GM18519 (cell line): ENCODE results near the gene MAD2L1BP.

Experiments used
- ATAC-seq: cut with Tn5 transposase; IDR thresholded peaks from one replicate; pipeline ENCODE4 v1.9.1; 2021; ENCODE audit warnings: mild to moderate bottlenecking, moderate library complexity; ENCODE audit not compliant: unreplicated experiment, low FRiP score

Gene MAD2L1BP

DNA sequence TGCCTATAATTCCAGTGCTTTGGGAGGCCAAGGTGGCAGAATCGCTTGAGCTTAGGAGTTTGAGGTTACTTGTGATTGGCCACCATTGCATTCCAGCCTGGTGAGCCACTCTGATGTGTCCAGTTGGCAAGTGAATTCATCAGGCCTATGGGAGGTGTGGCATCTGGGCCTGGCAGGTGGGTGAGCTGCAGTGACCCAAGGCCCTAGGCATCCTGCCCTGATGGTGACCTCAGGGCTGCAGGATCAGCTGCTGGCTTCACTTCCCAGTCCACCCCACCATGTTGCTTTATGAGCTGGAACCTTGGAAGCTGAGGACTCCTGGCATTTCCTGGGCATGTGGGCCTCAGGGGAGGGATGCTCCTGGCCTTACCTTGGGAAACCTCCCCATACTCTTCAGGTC, 29.7 kb downstream of the MAD2L1BP start:
- no peak for ATAC-seq

DNA sequence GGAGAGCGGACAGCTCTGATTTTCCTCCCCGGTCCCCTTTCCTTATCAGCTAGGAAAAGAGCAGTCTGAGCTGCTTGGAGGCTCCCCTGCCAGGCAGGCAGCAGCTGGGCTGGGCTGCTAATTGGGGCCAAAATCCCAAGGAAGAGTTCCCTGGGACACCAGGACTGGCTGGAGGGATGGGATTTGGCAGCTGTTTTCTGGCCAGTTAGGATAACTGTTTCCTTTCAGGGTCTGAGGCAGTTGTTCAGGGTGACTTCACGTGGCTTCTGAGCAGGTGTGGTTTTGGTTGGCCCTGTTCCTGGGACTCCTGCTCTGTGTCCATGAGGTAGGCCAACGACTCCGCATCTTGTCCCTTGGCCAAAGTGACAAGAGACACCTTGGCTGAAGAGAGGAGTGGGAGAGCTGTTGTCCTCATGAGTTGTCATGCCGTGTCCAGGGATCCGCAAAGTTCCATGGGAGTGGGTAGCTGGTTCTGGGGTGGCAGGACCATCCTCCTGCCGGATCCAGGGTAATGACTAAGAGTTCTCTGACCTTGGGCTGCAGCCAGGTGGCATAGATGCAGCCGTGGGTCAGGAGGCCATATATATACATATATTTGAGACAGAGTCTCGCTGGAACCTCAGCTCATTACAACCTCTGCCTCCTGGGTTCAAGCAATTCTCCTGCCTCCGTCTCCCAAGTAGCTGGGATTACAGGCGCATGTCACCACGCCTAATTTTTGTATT, 30.7 kb downstream of the MAD2L1BP start:
- ATAC-seq, result no peak

DNA sequence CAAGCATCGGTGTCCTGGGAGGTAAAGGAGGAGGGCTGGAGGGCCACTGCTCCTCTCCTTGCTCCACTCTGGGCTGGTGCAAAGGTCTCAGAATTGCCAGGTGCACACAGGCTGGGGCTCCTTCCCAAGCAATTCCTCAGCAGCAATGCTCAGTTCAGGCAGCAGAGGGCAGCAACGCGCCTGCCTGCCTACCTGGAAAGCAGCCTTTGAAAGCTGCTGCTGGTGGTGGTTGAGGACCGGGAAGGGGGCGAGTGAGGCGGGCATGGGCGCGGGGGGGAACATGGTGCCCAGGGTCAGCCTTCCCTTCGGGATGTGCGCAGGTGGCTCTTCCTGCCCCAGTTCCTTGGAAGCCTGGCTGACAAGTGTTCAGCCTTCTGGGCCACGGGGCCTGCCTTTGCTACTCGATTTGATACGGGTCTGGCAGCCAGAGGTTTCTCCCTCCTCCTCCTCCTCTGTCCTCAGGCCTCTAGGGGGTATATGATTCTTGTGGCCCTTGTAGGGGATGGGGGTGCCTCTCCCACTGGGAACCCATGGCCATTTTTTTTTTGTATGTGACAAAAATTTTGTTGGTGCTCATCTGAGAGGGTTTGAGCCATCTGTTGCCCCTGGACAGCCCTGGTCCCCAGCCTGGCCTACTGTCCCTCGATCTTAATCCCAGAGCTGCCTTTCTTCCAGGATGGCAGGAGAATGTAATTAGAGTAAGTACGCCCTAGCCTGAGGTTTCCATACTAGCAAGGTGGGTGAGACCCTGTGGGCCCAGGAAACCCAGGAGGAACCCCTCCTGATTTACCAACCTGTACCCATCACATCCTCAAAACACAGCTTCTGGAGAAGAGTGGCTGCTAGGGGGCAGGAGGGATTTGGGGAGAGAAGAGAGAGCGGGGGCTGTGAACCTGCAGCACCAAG, 31.9 kb downstream of the MAD2L1BP start:
- ATAC-seq, result no peak

DNA sequence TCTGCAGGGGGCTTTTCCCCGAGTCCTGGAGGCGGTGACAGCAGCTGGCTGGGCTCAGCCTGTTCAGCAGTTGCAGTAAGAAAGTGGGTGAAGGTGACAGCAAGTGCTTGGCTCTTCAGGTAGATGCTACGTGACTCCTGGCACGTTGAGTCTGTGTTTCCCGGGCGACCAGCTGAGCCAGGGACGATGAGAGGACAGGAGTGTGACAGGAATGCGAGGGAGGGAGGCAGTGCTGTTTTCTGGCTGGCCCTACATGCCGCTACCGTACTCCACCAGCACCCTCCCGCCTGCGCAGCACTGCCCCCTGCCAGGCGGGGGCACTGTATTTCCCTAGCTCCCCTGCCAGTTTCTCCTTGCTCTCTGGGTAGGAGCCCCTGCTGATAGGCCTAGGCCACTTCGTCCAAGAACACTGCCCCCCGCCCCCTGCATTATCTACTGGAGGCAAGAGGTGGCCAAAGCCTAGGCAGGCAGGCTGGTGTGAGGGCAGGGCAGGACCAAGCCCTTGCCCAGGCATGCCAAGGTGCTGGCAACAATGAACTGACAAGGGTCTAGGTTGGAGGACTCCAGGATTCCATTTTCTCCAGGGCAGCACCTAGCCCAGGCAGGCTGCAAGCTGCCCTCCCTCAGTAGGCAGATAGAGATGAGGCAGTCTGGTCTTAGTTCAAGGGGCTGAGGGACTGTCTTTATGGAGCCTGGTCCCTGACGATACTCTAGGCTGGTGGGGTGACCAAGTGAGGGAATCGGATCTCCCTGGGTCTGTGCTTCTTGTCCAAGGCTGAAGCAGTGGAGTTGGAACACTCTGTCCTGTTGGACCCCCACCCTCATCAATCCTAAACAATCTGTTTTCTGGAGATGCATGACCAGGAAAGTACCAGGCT, 32.8 kb downstream of the MAD2L1BP start:
- ATAC-seq, result no peak

DNA sequence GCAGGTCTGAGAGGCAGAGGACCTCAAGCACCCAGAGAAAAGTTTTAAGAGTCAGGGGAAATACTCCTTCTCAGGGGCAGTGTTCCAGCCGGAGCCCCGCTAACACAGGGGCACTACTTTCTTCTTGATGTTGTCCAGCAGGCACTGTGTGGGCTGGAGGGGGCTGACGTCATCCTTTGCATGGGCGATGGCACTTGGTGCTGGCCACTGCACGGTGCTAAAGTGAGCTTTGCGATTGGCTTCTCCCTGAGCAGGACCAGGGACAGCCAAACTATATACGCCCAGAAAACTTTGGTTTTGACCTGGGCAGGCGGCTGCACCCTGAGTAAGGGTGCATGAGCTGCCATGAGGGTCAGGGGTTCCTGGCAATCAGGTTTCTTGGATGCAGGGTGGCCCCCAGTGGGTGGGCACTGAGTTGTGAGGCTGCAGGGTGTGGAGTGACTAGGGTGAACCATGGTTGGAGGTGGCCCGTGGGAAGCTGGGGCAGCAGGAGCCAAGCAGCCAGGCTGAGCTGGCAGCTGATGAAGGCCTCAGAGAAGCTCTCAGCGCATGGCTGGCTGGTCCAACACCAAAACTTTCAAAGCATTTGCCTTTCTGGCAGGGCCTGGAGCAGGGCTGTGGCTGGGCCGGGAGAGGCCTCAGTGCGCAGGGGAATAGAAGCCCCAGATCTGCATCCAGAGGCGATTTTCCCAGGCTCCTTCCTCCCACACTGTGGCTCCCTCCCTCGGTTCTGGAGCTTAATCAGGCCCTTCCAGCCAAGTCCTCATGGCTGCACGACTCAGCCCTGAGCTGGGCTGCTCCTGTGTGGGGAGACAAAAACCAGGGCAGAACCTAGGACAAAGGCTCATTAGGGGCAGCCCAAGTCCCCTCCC, 33.6 kb downstream of the MAD2L1BP start:
- no peak for ATAC-seq

DNA sequence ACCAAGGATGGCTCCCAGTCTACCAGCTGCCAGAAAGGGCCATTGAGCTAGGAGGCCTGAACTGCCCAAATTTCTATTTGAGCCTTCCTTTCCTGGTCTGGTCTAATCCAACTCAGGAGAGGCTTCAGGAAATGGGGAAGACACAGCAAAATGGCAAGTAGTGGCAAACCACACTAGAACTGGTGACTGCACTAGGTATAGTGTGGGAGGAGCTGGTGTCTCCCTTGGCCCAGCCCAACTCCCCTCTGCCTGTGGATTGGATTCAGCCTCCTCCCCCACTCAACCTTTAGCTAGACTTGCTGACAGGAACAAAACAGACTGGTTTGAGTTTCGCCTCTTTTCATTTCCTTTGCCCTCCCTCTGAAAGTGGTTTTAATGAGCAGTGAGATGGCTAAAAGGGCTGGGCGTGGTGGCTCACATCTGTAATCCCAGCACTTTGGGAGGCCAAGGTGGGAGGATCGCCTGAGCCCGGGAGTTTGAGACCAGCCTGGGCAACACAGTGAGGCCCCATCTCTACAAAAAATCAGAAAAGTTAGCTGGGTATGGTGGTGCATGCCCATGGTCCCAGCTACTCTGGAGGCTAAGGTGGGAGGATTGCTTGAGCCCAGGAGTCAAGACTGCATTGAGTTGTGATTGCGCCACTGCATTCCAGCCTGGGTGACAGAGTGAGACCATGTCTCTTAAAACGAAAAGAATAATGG, 34.4 kb downstream of the MAD2L1BP start:
- ATAC-seq, result no peak

DNA sequence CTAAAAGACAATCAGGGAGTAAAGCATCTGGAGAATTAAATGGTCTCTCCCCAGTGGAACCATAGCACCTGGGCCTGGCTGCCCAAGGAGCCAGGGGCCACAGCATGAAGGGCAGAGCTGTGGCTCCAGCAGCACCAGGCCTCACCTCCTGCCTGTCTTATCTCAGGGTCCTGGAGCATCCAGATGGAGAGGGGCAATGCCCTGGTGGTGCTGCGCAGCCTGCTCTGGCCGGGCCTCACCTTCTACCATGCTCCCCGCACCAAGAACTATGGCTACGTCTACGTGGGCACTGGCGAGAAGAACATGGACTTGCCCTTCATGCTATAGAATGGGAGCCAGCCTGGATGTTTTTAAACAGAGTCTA, 35.0 kb downstream of the MAD2L1BP start:
- ATAC-seq, result no peak

DNA sequence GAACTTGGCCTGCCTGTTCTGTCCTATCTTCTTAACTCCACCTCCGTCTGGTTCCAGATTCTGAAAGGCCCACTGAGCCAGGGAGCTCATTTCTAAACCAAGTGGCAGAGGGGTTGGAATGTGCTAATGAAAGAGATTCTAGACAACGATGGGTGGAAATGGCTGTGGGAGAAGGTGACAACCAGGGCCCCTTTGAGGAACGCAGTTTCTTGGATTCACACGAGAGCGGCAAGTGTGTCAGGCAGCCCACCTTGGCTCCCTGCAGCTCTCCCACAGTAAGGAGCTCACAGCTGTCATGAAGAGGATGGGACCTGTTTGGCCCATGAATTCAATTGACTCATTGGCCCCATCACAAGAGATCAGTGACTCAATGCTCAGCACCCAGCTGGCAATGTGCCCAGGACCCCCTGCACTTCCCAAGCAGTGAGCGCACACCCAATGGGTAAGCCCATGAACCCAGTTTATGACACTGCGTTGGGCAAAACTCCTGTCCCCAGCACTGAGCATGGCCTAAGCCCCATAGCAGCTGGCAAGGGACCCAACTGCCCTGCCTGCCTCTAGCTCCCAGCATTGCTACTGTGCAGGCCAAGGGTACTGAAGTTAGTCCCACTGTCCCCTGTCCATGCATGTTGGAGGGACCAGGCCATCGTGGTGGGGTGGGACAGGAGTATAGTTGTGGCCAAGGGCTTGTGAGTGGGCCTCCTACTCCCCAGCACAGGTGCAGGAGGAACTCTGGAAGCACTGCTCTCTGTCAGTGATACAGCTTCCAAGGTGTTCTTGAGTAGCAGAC, 35.6 kb downstream of the MAD2L1BP start:
- ATAC-seq, result no peak

DNA sequence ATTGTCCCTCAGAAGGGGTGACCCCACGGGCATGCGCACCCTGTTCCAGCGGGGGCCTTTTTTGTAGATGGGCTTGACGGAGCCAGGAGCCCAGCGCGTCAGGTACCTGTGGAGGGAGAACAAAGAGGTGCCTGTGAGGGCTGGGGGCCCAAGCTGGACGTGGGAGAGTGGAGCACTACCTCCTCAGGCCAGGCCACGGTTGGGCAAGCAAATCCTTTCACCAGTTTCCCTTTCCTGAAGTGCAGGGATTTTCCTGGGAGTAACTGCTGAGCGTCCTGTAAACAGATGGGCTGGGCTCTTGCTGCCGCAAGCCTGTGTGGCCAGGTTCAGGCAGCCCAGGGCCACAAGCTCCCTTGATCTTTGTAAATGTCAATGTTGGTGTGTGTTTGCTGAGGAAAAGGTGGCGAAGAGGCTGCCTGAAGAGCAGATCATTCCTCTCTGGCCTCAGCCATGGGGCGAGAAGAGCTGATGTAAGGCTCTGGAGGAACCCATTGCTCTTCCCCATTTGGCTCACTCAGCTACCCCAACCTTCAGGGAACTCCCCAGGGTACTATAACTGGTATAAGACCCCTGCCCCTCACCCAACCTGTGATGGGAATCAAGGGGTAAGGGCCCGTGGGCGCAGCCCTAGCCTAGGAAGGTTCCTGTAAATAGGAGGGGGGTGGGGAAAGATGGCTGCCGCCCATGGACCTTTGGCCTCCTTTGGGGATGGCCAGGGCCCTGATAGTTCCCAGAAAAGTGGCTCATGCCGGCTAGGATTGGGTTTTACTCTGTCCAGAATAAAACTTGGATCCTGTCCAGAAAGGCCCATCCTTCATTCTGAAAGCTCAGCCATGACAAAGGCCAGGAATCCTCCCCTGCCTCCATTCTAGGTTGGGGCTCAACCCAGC, 36.4 kb downstream of the MAD2L1BP start:
- ATAC-seq, result no peak

DNA sequence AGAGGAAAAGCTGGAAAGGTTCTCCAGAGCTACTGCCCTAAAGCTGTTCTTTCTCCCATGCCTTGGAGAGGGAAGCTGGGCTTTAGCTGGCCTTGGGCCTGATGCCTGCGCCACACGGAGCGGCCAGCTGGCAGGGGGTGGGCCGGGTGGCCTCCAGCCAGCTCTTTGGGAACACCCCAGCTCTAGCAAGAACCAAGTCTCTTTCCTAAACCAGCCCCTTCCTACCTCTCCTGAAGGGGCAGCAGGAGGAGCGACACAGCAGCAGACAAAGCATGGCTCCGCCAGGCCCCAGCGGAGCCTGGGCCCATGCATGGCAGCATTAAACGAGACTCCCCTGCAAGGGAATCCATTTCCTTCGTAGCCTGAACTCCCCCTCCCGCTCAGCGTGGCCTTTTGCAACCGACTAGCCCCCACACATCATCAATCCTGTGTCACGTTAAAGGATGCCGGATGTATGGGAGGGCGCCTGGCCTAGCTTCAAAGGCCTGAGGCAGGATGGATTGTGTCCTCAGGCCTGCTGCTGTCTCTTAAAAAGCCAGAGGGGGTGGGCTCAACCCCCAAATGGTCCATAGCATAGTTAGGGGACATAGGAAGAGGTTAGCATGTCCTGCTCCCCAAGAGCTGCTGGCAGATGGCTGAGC, 37.9 kb downstream of the MAD2L1BP start:
- ATAC-seq, result no peak

DNA sequence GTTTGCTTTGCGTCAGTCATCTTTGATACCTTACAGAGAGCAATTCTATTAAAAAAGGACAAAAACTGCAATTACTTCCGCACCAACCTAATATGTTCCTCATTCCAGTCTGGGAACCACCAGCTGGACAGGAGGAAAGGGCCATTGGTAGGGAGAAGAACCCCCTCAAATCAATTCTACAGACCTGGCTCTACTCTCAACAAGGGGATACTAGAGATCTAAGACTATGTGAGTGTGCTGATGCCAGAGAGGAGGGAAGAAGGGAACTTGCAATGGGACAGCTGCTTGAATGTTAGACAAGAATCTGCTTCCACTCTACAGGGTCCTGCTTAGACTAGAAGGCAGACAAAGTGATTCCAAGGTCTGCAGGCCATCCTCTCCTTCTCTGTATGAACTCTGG, 38.7 kb downstream of the MAD2L1BP start:
- no peak for ATAC-seq

DNA sequence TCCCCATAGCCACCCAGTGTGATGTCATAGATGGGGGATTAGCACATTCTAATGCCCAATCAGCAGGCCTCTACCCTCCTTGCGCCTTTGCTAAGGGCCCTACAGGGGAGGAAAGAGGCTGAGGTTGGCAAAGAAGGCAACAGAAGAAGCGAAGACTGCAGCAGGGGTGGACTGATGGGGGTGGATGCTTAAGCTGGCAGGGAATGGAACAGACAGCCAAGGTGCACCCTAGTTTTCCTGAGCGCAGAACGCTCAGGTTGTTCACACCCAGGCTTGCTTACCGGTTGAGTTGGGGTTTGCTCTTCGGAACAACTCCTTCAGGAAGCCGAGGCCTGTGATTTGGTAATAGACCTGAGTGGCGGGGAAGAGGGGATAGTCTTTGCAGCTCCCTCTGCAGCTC, 39.3 kb downstream of the MAD2L1BP start:
- no peak for ATAC-seq

DNA sequence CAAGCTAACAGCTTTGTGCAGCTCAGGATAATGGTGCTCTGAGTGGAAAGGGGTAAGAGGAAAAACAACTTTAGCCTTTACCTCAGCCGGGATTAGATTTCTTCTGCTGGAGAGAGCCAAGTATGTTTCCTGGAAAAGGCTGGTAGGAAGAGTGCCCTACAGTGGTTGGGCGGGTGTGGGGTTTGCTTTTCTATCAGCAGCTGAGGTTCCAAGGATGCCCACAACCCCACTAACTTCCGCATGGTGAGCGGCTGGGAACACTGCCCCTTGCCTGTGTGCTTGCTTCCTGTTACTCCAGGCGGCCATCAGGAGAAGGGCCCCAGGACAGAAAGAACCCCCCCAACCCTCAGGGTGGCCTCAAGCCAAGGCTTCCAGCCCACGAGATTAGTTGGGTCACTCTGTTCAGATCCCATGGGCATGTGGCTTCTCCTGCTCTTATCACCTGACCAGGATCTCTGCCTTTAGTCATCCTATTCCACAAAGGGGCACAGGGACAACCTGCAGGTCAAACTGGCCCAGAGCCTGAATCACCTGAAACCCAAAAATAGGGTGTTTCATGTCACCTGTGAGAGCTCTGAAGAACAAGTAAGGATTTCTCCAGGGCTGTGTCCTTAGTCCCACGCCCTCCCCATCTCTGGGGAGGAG, 41.4 kb downstream of the MAD2L1BP start:
- ATAC-seq, result no peak

DNA sequence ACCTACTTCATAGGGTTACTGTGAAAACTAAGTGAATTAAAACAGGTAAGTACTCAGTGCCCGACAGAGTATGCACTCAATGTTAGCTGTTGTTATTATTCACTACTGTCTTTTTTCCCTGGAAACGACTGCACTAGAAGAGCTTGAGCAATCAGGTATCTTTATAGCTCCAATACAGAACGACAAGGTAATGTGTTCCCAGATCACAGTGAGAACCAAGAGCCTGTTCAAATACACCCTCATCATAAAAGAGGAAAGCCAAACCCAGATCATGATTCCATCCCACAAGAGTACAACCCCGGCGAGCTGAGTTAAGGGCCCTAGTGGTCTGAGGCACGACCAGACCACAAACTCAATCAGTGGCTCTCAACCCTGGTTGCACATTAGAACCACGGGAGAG, 42.1 kb downstream of the MAD2L1BP start:
- ATAC-seq, result no peak

DNA sequence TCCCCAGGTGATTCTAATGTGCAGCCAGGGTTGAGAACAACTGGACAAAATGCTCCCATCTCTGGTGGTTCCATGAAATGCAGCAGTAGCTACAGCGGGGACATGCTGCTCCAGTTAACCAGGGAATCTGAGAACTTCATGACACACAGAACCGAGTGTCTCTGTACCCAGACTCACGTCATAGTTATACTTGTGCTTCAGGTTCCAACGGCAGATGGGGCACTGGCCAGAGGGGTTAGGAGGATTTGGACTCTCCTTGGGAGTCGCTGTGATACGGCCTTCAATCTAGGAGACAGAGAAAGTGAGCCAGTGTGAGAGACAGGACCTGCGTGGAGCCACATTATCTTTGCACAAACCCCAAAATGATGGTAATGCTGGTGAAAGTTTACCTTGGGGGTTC, 42.7 kb downstream of the MAD2L1BP start:
- ATAC-seq, result no peak

DNA sequence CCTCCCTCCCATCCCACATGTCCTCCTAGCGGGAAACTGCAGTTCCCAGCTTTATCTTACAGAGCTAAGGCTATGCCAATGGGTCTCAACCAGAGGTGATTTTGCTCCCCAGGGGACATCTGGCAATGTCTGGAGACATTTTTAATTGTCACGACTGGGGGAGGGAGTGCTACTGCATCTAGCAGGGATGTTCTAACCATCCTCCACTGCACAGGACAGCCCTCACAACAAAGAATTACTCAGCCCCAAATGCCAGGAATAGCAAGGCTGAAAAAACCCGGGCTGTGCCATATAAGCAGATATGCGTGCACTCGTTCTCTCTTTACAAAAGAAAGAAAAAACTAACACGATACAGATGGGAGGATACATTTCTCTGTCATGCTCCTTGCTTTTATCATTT, 43.4 kb downstream of the MAD2L1BP start:
- ATAC-seq, result no peak
